HepG2 (cell line): ENCODE data around the gene MYOM1.

Source experiments
- GPBP1L1 ChIP-seq: sonication (generic); formaldehyde crosslinking; IDR thresholded peaks from 2 replicates; pipeline ENCODE4 v1.5.0; 2020; ENCODE audit warnings: mild to moderate bottlenecking, missing genetic modification reagents
- POLR2A ChIP-seq, 2 experiments: IDR thresholded peaks; 2 replicates each; pipeline ENCODE4 v1.6.1; 2011; ENCODE audit warnings: low read depth in 2 of 2, low read length in 2 of 2, mild to moderate bottlenecking in 1 of 2, moderate library complexity in 1 of 2; ENCODE audit not compliant: insufficient read depth in 1 of 2
- RNF2 ChIP-seq: fragments of 450-650 bp; conservative IDR thresholded peaks from 2 replicates; pipeline ENCODE4 v1.6.1; 2016; ENCODE audit warnings: low read depth
- ZNF317 ChIP-seq: sonication (generic); formaldehyde crosslinking; IDR thresholded peaks from 2 replicates; pipeline ENCODE4 v1.5.0; 2020; ENCODE audit warnings: mild to moderate bottlenecking, missing genetic modification reagents
- ZNF431 ChIP-seq: sonication (generic); formaldehyde crosslinking; IDR thresholded peaks from 2 replicates; pipeline ENCODE4 v1.9.0; 2022; ENCODE audit warnings: missing genetic modification reagents, low read depth, mild to moderate bottlenecking, borderline replicate concordance
- ZNF773 ChIP-seq: sonication (generic); formaldehyde crosslinking; IDR thresholded peaks from 2 replicates; pipeline ENCODE4 v1.4.0; 2020; ENCODE audit warnings: missing genetic modification reagents, borderline replicate concordance
- TF ChIP-seq, protein P1 (sequence below): sonication (generic); formaldehyde crosslinking; IDR thresholded peaks from 2 replicates; pipeline ENCODE4 v1.8.0; 2022; ENCODE audit warnings: missing genetic modification reagents, mild to moderate bottlenecking, inconsistent platforms, borderline replicate concordance

GRCh38 chr18:3256693-3257626, 37.2 kb upstream of the MYOM1 start:
- TF ChIP-seq GPBP1L1 (CRISPR knock-in tag) (no peak), ZNF773 (CRISPR knock-in tag) (no peak), ZNF431 (CRISPR knock-in tag) (no peak), ZNF317 (CRISPR knock-in tag) (no peak), RNF2 (no peak), POLR2A (IDR thresholded peaks at IDR 0.05; ENCODE audit: insufficient read depth in 1 of 2, low read depth in 2 of 2, low read length in 2 of 2) (no peak)
- TF ChIP-seq, protein P1, sequence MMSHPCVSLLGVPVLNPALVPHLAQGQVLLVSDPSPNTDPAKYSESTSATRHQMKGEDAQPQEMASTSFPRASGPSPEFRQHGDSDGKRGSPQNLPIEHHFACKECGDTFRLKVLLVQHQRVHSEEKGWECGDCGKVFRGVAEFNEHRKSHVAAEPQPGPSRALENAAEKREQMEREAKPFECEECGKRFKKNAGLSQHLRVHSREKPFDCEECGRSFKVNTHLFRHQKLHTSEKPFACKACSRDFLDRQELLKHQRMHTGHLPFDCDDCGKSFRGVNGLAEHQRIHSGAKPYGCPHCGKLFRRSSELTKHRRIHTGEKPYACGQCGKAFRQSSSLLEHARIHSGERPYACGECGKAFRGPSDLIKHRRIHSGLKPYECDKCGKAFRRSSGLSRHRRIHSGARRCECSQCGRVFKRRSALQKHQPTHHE (CRISPR knock-in tag) = no peak
